GM21529 (cell line): ENCODE results near the gene KDM5B.
"Not testable (repeated sequence)": the region's sequence is repeated elsewhere in the genome, so short reads cannot be mapped to it uniquely, and the experiment has no call there.

Experiments used
- ATAC-seq: cut with Tn5 transposase; IDR thresholded peaks from one replicate; pipeline ENCODE4 v1.9.1; 2021; ENCODE audit not compliant: unreplicated experiment

Gene KDM5B

GRCh38 chr1:202794051-202794740 is 14.0 kb downstream of the KDM5B start:
- ATAC-seq = no peak

GRCh38 chr1:202791077-202791747 is 17.0 kb downstream of the KDM5B start:
- no peak for ATAC-seq

GRCh38 chr1:202788800-202789199 is 19.4 kb downstream of the KDM5B start:
- ATAC-seq = no peak

GRCh38 chr1:202786804-202787203 is 21.4 kb downstream of the KDM5B start:
- ATAC-seq = no peak

- ATAC-seq = no peak
These were observed 27.0 kb downstream of the KDM5B start for GRCh38 chr1:202781180-202781579.

- ATAC-seq = no peak
These were observed 38.1 kb downstream of the KDM5B start for GRCh38 chr1:202770135-202770534.

- ATAC-seq = no peak
These were observed 42.5 kb downstream of the KDM5B start for GRCh38 chr1:202765721-202766120.

GRCh38 chr1:202762019-202762418 is 46.2 kb downstream of the KDM5B start:
- no peak for ATAC-seq

- ATAC-seq = no peak
These were observed 47.6 kb downstream of the KDM5B start for GRCh38 chr1:202760589-202760988.

GRCh38 chr1:202756391-202756790 is 51.8 kb downstream of the KDM5B start:
- no peak for ATAC-seq

GRCh38 chr1:202754293-202754692 is 53.9 kb downstream of the KDM5B start:
- ATAC-seq = no peak

- no peak for ATAC-seq
These were observed 55.4 kb downstream of the KDM5B start for GRCh38 chr1:202752774-202753173.

- ATAC-seq = no peak
These were observed 57.5 kb downstream of the KDM5B start for GRCh38 chr1:202750761-202751160.

- ATAC-seq = no peak
These were observed 58.2 kb downstream of the KDM5B start for GRCh38 chr1:202750024-202750423.

GRCh38 chr1:202745323-202745888 is 62.8 kb downstream of the KDM5B start:
- no peak for ATAC-seq

- not testable (repeated sequence) for ATAC-seq
These were observed 63.5 kb downstream of the KDM5B start for GRCh38 chr1:202744770-202745169.

- ATAC-seq = no peak
These were observed 65.7 kb downstream of the KDM5B start for GRCh38 chr1:202742496-202742895.

- no peak for ATAC-seq
These were observed 75.0 kb downstream of the KDM5B start for GRCh38 chr1:202733251-202733650.

- ATAC-seq = no peak
These were observed 79.3 kb downstream of the KDM5B start for GRCh38 chr1:202728951-202729350.

- no peak for ATAC-seq
These were observed 82.7 kb downstream of the KDM5B start for GRCh38 chr1:202725526-202725925.

GRCh38 chr1:202723708-202724107 is 84.5 kb downstream of the KDM5B start:
- ATAC-seq = no peak

- not testable (repeated sequence) for ATAC-seq
These were observed 85.2 kb downstream of the KDM5B start for GRCh38 chr1:202723046-202723445.
